SKM-1 treated with dmso at 0.1 percent for 144 hours (cell line): Measurements from ENCODE around the gene SLC12A1.

Experiments
- DNase-seq: peaks from one replicate; lab custom pipeline; 2025; ENCODE audit not compliant: unreplicated experiment; lab: John Stamatoyannopoulos, UW

The SLC12A1 gene

GRCh38 chr15:48345516-48345915, 139.4 kb downstream of the SLC12A1 start:
- no peak for DNase-seq

GRCh38 chr15:48352474-48353072, 146.5 kb downstream of the SLC12A1 start:
- DNase-seq: peak; percentile 57
